ENCODE results near the gene CNR2. TPM values are rescaled to one million over a fixed set of nuclear protein-coding genes. Genes with fewer than 3 reads are reported as not detected.

The CNR2 gene
- total and polyA plus RNA-seq, 7 donors = 0.23 to 4.2 TPM; not detected in 5

DNA sequence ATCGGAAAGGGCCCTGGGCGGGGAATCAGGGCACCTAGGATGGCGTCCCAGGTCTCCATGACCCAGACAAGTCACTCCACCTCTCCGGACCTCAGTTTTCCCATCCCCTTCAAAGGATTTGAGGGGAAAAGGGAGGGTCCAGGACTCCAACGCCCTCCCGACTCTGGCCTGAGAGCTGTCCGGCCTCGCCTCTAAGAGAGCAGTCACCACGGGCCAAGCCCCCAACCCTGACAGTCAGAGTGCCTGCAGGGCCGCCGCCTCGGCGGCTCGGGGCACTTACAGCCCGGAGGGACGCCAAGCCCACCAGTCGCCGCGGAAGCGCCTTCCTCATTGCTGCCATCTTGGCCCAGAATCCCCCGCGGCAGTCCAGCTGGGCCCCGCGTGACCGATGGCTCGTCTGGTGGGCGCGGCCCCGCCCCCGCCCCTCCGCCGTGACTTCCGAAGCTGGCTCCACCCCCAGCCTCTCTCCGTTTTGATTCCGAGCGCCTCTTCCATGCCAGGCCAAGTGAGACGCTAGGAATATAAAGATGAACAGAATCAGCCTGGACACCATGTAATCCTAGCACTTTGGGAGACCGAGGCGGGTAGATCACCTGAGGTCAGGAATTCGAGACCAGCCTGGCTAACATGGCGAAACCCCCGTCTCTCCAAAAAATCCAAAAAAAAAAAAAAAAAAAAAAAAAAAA is 87.9 kb downstream of the CNR2 start, which contains the start of gene HMGCL:
Gene HMGCL, minus strand, starts transcription at position 354 of the 686 bp plus-strand sequence. Its CDS starts 14 bp downstream, at position 340.
- intact Hi-C loops (cut with DNase I) = loop anchor here (2.0 kb wide), 1 partner anchor 44 kb away; the partner anchor contains the start of gene FUCA1
- DNase-seq = peak; percentile 95
- peaks cover 0 to 14% (median 9%) of the 10 kb centered on the region in 4 donors for H3K4me1 ChIP-seq
- H3K4me3 ChIP-seq = peak within 1 kb of the TSS; percentile 61 to 97 (median 92)
- peak within 1 kb of the TSS; percentile 85 to 96 (median 95) for H3K27ac ChIP-seq
- 1% methylated on average over 42 of the region's 42 CpGs for WGBS, 2 donors
- H3K36me3 ChIP-seq = peaks cover 0 to under 1% (median under 1%) of the 10 kb centered on the region in 4 donors
- TF ChIP-seq, protein P1, sequence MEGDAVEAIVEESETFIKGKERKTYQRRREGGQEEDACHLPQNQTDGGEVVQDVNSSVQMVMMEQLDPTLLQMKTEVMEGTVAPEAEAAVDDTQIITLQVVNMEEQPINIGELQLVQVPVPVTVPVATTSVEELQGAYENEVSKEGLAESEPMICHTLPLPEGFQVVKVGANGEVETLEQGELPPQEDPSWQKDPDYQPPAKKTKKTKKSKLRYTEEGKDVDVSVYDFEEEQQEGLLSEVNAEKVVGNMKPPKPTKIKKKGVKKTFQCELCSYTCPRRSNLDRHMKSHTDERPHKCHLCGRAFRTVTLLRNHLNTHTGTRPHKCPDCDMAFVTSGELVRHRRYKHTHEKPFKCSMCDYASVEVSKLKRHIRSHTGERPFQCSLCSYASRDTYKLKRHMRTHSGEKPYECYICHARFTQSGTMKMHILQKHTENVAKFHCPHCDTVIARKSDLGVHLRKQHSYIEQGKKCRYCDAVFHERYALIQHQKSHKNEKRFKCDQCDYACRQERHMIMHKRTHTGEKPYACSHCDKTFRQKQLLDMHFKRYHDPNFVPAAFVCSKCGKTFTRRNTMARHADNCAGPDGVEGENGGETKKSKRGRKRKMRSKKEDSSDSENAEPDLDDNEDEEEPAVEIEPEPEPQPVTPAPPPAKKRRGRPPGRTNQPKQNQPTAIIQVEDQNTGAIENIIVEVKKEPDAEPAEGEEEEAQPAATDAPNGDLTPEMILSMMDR (IDR thresholded peaks at IDR 0.05) = no peak
- TF ChIP-seq POLR2AphosphoS5 (IDR thresholded peaks at IDR 0.05) (peak; percentile 91 to 98 (median 96)), POLR2A (IDR thresholded peaks at IDR 0.05) (peak; percentile 87 to 89), EP300 (IDR thresholded peaks at IDR 0.05) (peak in 1 of 4 donors; percentile 60)
- H3K27me3 ChIP-seq = no peaks in the 10 kb centered on the region
- no peaks in the 10 kb centered on the region for H3K9me3 ChIP-seq

DNA sequence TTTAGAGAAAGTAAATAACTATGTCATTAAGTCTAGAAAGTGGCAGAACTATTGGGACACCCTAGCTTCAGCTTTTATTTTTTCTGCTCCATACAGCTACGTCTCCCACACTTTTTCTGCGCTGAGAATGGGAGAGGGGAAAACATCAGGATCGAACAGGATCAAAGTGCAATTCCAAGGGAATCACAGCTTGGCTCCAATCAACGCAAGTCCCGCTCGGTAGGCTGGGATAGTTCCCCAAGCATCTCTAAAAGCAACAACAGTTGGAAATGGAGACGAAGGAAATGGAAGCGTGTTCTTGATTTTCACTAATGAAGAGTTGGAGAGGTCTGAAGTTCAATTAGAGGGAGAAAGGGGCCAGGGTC is 88.5 kb downstream of the CNR2 start:
- Histone ChIP-seq H3K4me1 (peaks cover 0 to 14% (median 9%) of the 10 kb centered on the region in 4 donors), H3K4me3 (peak overlapping the region; percentile 61 to 97 (median 92)), H3K27ac (peak overlapping the region; percentile 85 to 96 (median 95)), H3K27me3 (no peaks in the 10 kb centered on the region), H3K36me3 (peaks cover 0 to 6% (median 3%) of the 10 kb centered on the region in 4 donors), H3K9me3 (no peaks in the 10 kb centered on the region)
- no peak for DNase-seq
- 2 to 4% methylated on average over 8 of the region's 8 CpGs for WGBS, 2 donors
- no peak for TF ChIP-seq POLR2AphosphoS5 (IDR thresholded peaks at IDR 0.05)
- TF ChIP-seq POLR2A (IDR thresholded peaks at IDR 0.05) = no peak
- TF ChIP-seq EP300 (IDR thresholded peaks at IDR 0.05) = no peak
- TF ChIP-seq, protein P1 (IDR thresholded peaks at IDR 0.05) = no peak
- intact Hi-C loops (cut with DNase I) = loop anchor here (2.0 kb wide), 1 partner anchor 44 kb away; the partner anchor contains the start of gene FUCA1

DNA sequence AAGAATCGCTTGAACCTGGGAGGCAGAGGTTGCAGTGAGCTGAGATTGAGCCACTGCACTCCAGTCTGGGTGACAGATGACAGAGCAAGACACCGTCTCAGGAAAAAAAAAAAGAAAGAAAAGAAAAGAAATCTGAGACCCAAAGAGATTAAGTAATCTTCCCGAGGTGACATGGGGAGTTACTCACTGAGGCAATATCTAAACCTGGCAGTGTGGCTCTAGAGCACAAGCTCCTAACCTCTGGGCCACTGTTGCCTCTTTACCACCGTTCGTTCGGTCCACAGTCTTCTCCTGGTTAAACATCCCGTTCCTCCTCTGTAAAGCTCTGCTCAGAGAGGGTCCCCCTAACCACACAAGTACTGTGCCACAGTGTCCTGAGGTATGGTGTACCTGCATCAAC is 89.4 kb downstream of the CNR2 start:
- 89 to 92% methylated on average over 7 of the region's 7 CpGs for WGBS, 2 donors
- no peaks in the 10 kb centered on the region for H3K27me3 ChIP-seq
- peaks cover 0 to 14% (median 9%) of the 10 kb centered on the region in 4 donors for H3K4me1 ChIP-seq
- H3K36me3 ChIP-seq = peaks cover 0 to 14% (median 5%) of the 10 kb centered on the region in 4 donors
- TF ChIP-seq POLR2AphosphoS5 (IDR thresholded peaks at IDR 0.05) (no peak), POLR2A (IDR thresholded peaks at IDR 0.05) (no peak), EP300 (IDR thresholded peaks at IDR 0.05) (no peak)
- TF ChIP-seq, protein P1 (IDR thresholded peaks at IDR 0.05) = no peak
- no peak overlapping the region for H3K4me3 ChIP-seq
- DNase-seq = no peak
- no peaks in the 10 kb centered on the region for H3K9me3 ChIP-seq
- intact Hi-C loops (cut with DNase I) = loop anchor here (2.0 kb wide), 2 partner anchors 23 to 45 kb away; partner anchors contain the start of genes FUCA1 and GALE
- H3K27ac ChIP-seq = no peak overlapping the region

Small RNAs within 50 kb of the gene (small RNA-seq; reads per million reads assigned to genes)
- gene MIR378F = 0 reads per million in 3 donors

Other genes starting within 250 kb of the CNR2 start
- 1,000 to 10,000 TPM in 2 of 4 donors, 100 to 1,000 TPM in 2; 735 to 1,309 (median 1,008) TPM for gene RPL11, start 221.6 kb downstream of the CNR2 start, total RNA-seq
- 1,000 to 10,000 TPM; 2,325 to 3,932 (median 2,641) TPM for gene RPL11, start 221.6 kb downstream of the CNR2 start, polyA plus RNA-seq
- gene ELOA, start 169.9 kb downstream of the CNR2 start, total RNA-seq = 10 to 100 TPM; 25.7 to 29.9 (median 26.7) TPM
- gene ELOA, start 169.9 kb downstream of the CNR2 start, polyA plus RNA-seq = 10 to 100 TPM; 12.3 to 18.3 (median 15.0) TPM
- 10 to 100 TPM; 47.9 to 78.7 (median 50.9) TPM for gene PITHD1, start 134.9 kb downstream of the CNR2 start, total RNA-seq
- 10 to 100 TPM; 41.2 to 47.2 (median 42.0) TPM for gene PITHD1, start 134.9 kb downstream of the CNR2 start, polyA plus RNA-seq
- gene LYPLA2, start 122.2 kb downstream of the CNR2 start, total RNA-seq = 10 to 100 TPM; 20.2 to 24.4 (median 23.3) TPM
- 100 to 1,000 TPM in 2 of 3 donors, 10 to 100 TPM in 1; 99.6 to 121 (median 120) TPM for gene LYPLA2, start 122.2 kb downstream of the CNR2 start, polyA plus RNA-seq
- 10 to 100 TPM in 1 of 4 donors, 1 to 10 TPM in 3; 7.8 to 11.5 (median 9.5) TPM for gene GALE, start 112.6 kb downstream of the CNR2 start, total RNA-seq
- gene GALE, start 112.6 kb downstream of the CNR2 start, polyA plus RNA-seq = 100 to 1,000 TPM; 131 to 208 (median 207) TPM
- gene HMGCL, start 87.9 kb downstream of the CNR2 start, total RNA-seq = 10 to 100 TPM; 24.8 to 47.4 (median 37.9) TPM
- 100 to 1,000 TPM in 2 of 3 donors, 10 to 100 TPM in 1; 56.6 to 156 (median 118) TPM for gene HMGCL, start 87.9 kb downstream of the CNR2 start, polyA plus RNA-seq
- gene FUCA1, start 45.1 kb downstream of the CNR2 start, total RNA-seq = 10 to 100 TPM; 14.1 to 28.9 (median 21.8) TPM
- gene FUCA1, start 45.1 kb downstream of the CNR2 start, polyA plus RNA-seq = 100 to 1,000 TPM in 1 of 3 donors, 10 to 100 TPM in 2; 46.2 to 260 (median 83.1) TPM
- 100 to 1,000 TPM; 111 to 198 (median 154) TPM for gene PNRC2, start 46.5 kb upstream of the CNR2 start, total RNA-seq
- 100 to 1,000 TPM; 104 to 223 (median 162) TPM for gene PNRC2, start 46.5 kb upstream of the CNR2 start, polyA plus RNA-seq
- 100 to 1,000 TPM in 1 of 4 donors, 10 to 100 TPM in 3; 80.6 to 105 (median 93.9) TPM for gene SRSF10, start 67.0 kb upstream of the CNR2 start, total RNA-seq
- gene SRSF10, start 67.0 kb upstream of the CNR2 start, polyA plus RNA-seq = 10 to 100 TPM; 42.6 to 61.5 (median 55.9) TPM
- gene MYOM3, start 198.8 kb upstream of the CNR2 start, total RNA-seq = under 1 TPM in 2 of 4 donors, not detected in 2; under 0.01 TPM
- gene MYOM3, start 198.8 kb upstream of the CNR2 start, polyA plus RNA-seq = 1 to 10 TPM; 3.0 to 3.7 (median 3.1) TPM
- gene IL22RA1, start 229.8 kb upstream of the CNR2 start, total RNA-seq = under 1 TPM in 2 of 4 donors, not detected in 2; 0.16 to 0.36 TPM
- 10 to 100 TPM in 2 of 3 donors, 1 to 10 TPM in 1; 7.2 to 18.5 (median 11.8) TPM for gene IL22RA1, start 229.8 kb upstream of the CNR2 start, polyA plus RNA-seq